ENCODE measurements around the gene ZNF350. TPM values are rescaled to one million over a fixed set of nuclear protein-coding genes. Genes with fewer than 3 reads are reported as not detected.

ZNF350 gene
- total and polyA plus RNA-seq, 2 of the 13 experiments (the other 11 are each of a cell fraction or from before 2014, with no cell fraction given): 3.7 to 6.9 TPM

DNA sequence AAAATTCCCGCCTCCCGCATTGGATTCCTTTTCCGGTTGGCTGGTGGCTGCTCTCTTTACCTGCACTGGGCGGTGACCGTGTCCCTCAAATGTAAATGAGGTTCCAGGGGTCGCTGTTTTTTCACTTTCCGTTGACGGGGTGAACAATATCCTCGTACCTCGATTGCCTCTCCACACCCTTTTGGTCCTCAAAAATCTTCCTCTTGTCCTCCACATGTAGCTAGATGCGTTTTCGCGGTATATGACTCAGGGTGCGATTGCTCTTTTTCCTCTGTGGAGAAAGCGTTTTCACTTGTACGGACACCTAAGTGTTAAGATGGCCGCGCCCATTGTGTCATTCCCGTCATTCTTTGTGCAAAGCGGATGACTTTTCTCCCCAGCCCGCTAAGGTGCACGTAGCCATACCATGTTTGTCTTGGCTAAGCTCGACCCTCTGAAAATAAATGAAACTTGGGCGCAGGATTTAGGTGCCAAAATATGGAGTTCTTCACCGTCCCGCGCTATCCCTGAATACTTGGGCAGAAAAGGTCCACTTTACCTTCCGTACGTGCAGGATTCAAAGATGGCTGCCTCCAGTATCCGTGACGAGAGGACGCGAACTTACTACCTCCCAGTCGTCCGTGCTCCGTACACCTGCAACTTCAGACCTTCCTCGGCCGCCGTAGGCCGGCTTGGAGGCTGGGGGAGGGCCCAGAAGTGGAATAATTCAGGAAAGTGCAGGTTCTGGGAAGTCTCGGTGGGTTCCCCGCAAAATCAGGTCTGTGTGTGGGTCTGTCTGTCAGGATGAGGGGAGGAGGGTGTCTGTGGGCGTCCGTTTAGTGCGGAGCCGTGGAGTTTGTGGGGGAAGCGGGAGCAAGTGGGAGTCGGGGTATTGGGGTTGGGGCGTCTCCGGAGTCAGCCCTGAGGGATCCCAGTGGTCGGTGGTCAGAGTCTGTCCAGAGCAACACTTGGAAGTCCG lies 59.6 kb downstream of the ZNF350 start, which contains the start of gene ZNF613 (continued):
- TF ChIP-seq, protein P1, sequence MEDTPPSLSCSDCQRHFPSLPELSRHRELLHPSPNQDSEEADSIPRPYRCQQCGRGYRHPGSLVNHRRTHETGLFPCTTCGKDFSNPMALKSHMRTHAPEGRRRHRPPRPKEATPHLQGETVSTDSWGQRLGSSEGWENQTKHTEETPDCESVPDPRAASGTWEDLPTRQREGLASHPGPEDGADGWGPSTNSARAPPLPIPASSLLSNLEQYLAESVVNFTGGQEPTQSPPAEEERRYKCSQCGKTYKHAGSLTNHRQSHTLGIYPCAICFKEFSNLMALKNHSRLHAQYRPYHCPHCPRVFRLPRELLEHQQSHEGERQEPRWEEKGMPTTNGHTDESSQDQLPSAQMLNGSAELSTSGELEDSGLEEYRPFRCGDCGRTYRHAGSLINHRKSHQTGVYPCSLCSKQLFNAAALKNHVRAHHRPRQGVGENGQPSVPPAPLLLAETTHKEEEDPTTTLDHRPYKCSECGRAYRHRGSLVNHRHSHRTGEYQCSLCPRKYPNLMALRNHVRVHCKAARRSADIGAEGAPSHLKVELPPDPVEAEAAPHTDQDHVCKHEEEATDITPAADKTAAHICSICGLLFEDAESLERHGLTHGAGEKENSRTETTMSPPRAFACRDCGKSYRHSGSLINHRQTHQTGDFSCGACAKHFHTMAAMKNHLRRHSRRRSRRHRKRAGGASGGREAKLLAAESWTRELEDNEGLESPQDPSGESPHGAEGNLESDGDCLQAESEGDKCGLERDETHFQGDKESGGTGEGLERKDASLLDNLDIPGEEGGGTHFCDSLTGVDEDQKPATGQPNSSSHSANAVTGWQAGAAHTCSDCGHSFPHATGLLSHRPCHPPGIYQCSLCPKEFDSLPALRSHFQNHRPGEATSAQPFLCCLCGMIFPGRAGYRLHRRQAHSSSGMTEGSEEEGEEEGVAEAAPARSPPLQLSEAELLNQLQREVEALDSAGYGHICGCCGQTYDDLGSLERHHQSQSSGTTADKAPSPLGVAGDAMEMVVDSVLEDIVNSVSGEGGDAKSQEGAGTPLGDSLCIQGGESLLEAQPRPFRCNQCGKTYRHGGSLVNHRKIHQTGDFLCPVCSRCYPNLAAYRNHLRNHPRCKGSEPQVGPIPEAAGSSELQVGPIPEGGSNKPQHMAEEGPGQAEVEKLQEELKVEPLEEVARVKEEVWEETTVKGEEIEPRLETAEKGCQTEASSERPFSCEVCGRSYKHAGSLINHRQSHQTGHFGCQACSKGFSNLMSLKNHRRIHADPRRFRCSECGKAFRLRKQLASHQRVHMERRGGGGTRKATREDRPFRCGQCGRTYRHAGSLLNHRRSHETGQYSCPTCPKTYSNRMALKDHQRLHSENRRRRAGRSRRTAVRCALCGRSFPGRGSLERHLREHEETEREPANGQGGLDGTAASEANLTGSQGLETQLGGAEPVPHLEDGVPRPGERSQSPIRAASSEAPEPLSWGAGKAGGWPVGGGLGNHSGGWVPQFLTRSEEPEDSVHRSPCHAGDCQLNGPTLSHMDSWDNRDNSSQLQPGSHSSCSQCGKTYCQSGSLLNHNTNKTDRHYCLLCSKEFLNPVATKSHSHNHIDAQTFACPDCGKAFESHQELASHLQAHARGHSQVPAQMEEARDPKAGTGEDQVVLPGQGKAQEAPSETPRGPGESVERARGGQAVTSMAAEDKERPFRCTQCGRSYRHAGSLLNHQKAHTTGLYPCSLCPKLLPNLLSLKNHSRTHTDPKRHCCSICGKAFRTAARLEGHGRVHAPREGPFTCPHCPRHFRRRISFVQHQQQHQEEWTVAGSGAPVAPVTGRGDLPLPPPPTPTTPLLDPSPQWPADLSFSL (CRISPR knock-in tag; IDR thresholded peaks at IDR 0.05): no peak
- TF ChIP-seq ZNF224 (CRISPR knock-in tag; IDR thresholded peaks at IDR 0.05) (no peak; the same call in 1 of the 2 replicates), ZNF614 (CRISPR knock-in tag; IDR thresholded peaks at IDR 0.05; ENCODE audit: borderline replicate concordance) (no peak), SKI (IDR thresholded peaks at IDR 0.05; ENCODE audit: partially characterized antibody) (no peak), HOXD1 (CRISPR knock-in tag; IDR thresholded peaks at IDR 0.05) (no peak), ZFAT (CRISPR knock-in tag; conservative IDR thresholded peaks at IDR 0.05) (no peak), ZMAT3 (CRISPR knock-in tag; conservative IDR thresholded peaks at IDR 0.05) (no peak), ZSCAN22 (CRISPR knock-in tag; IDR thresholded peaks at IDR 0.05) (no peak), POGZ (CRISPR knock-in tag; IDR thresholded peaks at IDR 0.05) (peak; percentile 75), NCOA5 (CRISPR knock-in tag; IDR thresholded peaks at IDR 0.05) (no peak), ZNF556 (CRISPR knock-in tag; IDR thresholded peaks at IDR 0.05; ENCODE audit: borderline replicate concordance) (no peak; the same call in 1 of the 2 replicates), SP1 (IDR thresholded peaks at IDR 0.05) (no peak), SP1 (CRISPR knock-in tag; IDR thresholded peaks at IDR 0.05) (peak; percentile 52; the same call in 1 of the 2 replicates), ZNF33A (CRISPR knock-in tag; IDR thresholded peaks at IDR 0.05; ENCODE audit: borderline replicate concordance) (no peak), NR2F1 (CRISPR knock-in tag; IDR thresholded peaks at IDR 0.05) (no peak), PCBP1 (IDR thresholded peaks at IDR 0.05; ENCODE audit: borderline replicate concordance, low read depth, low read length) (0 out of 2 replicates have a peak, but pooled peaks have one; percentile 68), HHEX (CRISPR knock-in tag; IDR thresholded peaks at IDR 0.05) (no peak), ZNF232 (CRISPR knock-in tag; IDR thresholded peaks at IDR 0.05; ENCODE audit: borderline replicate concordance) (no peak; the same call in 1 of the 2 replicates), ZNF317 (CRISPR knock-in tag; IDR thresholded peaks at IDR 0.05) (peak; percentile 60; the same call in 1 of the 2 replicates)
- TF ChIP-seq, protein P2, sequence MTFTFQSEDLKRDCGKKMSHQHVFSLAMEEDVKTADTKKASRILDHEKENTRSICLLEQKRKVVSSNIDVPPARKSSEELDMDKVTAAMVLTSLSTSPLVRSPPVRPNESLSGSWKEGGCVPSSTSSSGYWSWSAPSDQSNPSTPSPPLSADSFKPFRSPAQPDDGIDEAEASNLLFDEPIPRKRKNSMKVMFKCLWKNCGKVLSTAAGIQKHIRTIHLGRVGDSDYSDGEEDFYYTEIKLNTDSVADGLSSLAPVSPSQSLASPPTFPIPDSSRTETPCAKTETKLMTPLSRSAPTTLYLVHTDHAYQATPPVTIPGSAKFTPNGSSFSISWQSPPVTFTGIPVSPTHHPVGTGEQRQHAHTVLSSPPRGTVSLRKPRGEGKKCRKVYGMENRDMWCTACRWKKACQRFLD (CRISPR knock-in tag; IDR thresholded peaks at IDR 0.05; ENCODE audit: borderline replicate concordance): no peak
- TF ChIP-seq, protein P3, sequence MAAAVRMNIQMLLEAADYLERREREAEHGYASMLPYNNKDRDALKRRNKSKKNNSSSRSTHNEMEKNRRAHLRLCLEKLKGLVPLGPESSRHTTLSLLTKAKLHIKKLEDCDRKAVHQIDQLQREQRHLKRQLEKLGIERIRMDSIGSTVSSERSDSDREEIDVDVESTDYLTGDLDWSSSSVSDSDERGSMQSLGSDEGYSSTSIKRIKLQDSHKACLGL (CRISPR knock-in tag; IDR thresholded peaks at IDR 0.05): 0 out of 2 replicates have a peak, but pooled peaks have one; percentile 53
- TF ChIP-seq, protein P4, sequence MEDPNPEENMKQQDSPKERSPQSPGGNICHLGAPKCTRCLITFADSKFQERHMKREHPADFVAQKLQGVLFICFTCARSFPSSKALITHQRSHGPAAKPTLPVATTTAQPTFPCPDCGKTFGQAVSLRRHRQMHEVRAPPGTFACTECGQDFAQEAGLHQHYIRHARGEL (CRISPR knock-in tag; IDR thresholded peaks at IDR 0.05): no peak

Measured in HepG2 (cell line).